SU-DHL-6 (cell line): Measurements from ENCODE around the gene PDZD4.

Source experiments
- H2AFZ ChIP-seq: fragments of 200-600 bp; sonication (generic); 2 replicates; pipeline ENCODE4 v1.6.1; 2014; ENCODE audit warnings: low read depth, mild to moderate bottlenecking, moderate library complexity, mixed read lengths, antibody characterized with exemption, low read length; ENCODE audit not compliant: severe bottlenecking
- H3F3A ChIP-seq: fragments of 200-600 bp; shearing (Covaris generic); 2 replicates; pipeline ENCODE4 v1.6.0; 2016; ENCODE audit warnings: antibody characterized with exemption, mild to moderate bottlenecking; ENCODE audit not compliant: insufficient read depth
- H3K27ac ChIP-seq: fragments of 200-600 bp; sonication (generic); 2 replicates; pipeline ENCODE4 v1.5.1; 2016; ENCODE audit warnings: low read depth, mild to moderate bottlenecking, low read length, moderate library complexity, mixed read lengths
- H3K27me3 ChIP-seq: fragments of 200-600 bp; sonication (generic), shearing (Covaris generic); 2 replicates; pipeline ENCODE4 v1.6.0; 2014; ENCODE audit warnings: mild to moderate bottlenecking, low read length
- H3K36me3 ChIP-seq: fragments of 200-600 bp; sonication (generic); 2 replicates; pipeline ENCODE4 v1.6.1; 2014; ENCODE audit warnings: mild to moderate bottlenecking, low read length, mixed read lengths
- H3K4me2 ChIP-seq: fragments of 300-600, 200-600 bp; shearing (Covaris generic), sonication (generic); 2 replicates; pipeline ENCODE4 v1.6.0; 2014; ENCODE audit warnings: low read length, low read depth, mild to moderate bottlenecking; ENCODE audit not compliant: poor library complexity, severe bottlenecking
- H3K4me3 ChIP-seq: fragments of 200-600 bp; sonication (generic); 2 replicates; pipeline ENCODE4 v1.5.1; 2014; ENCODE audit warnings: antibody characterized with exemption, low read length, mild to moderate bottlenecking, mixed read lengths; ENCODE audit not compliant: insufficient read depth, poor library complexity, severe bottlenecking
- H3K79me2 ChIP-seq: fragments of 200-600 bp; sonication (generic); 2 replicates; pipeline ENCODE4 v1.6.1; 2014; ENCODE audit warnings: mild to moderate bottlenecking, low read length, moderate library complexity; ENCODE audit not compliant: insufficient read depth
- H3K9ac ChIP-seq: fragments of 200-600 bp; sonication (generic); 2 replicates; pipeline ENCODE4 v1.7.0; 2014; ENCODE audit warnings: mild to moderate bottlenecking, low read length
- H3K9me2 ChIP-seq: fragments of 200-600 bp; sonication (generic); replicated peaks from 2 replicates; pipeline ENCODE4 v1.6.1; 2014; ENCODE audit warnings: low read length; ENCODE audit not compliant: insufficient read depth
- H3K9me3 ChIP-seq: fragments of 200-600 bp; sonication (generic); 2 replicates; pipeline ENCODE4 v1.6.1; 2014; ENCODE audit warnings: low read length, mixed read lengths; ENCODE audit not compliant: insufficient read depth
- H4K20me1 ChIP-seq: fragments of 200-600 bp; sonication (generic); 2 replicates; pipeline ENCODE4 v1.6.1; 2014; ENCODE audit warnings: low read depth, mild to moderate bottlenecking, antibody characterized with exemption, low read length, moderate library complexity, mixed read lengths
- CTCF ChIP-seq: fragments of 200-600 bp; sonication (generic); IDR thresholded peaks from one replicate; pipeline ENCODE4 v1.5.1; 2017; ENCODE audit warnings: antibody characterized with exemption, mild to moderate bottlenecking, low read length, moderate library complexity; ENCODE audit not compliant: insufficient read depth, poor library complexity, severe bottlenecking
- EZH2phosphoT487 ChIP-seq: fragments of 200-600 bp; sonication (generic), shearing (Covaris generic); conservative IDR thresholded peaks from 2 replicates; pipeline ENCODE4 v1.6.1; 2018; ENCODE audit warnings: mild to moderate bottlenecking, antibody characterized with exemption, low read length, moderate library complexity, mixed read lengths

PDZD4 gene

GRCh38 chrX:153825042-153825441, 5.3 kb downstream of the PDZD4 start:
- no peaks in the 10 kb centered on the region for H3K36me3 ChIP-seq
- no peaks in the 10 kb centered on the region for H3K9me3 ChIP-seq
- no peaks in the 10 kb centered on the region for H3K79me2 ChIP-seq
- H3K9me2 ChIP-seq: no peaks in the 10 kb centered on the region
- no peaks in the 10 kb centered on the region for H3K27me3 ChIP-seq
- no peaks in the 10 kb centered on the region for H4K20me1 ChIP-seq
- H3K27ac ChIP-seq: no peak overlapping the region
- no peaks in the 10 kb centered on the region for H3F3A ChIP-seq
- no peak overlapping the region for H3K4me2 ChIP-seq
- TF ChIP-seq CTCF (no peak), EZH2phosphoT487 (no peak)
- no peak overlapping the region for H3K9ac ChIP-seq
- H2AFZ ChIP-seq: no peak overlapping the region
- H3K4me3 ChIP-seq: no peak overlapping the region

DNA sequence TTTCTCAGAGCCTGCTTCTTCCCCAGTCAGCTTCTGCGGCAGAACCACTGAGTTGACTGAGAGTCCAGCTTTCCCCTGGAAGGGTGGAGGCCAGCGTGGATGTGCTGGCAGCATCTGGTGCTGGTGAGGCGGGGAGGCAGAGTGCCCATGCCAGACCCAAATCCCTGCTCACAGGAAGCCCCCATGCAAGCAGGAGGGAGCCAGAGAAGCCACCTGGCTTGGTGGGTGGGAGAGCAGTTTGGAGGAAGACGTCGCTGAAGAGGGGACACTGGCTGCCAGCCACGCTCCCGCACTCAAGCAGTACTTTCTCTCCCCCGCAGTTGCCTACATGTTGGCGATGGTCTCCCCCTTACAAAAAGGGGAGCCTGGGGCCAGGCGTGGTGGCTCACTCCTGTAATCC, 6.0 kb downstream of the PDZD4 start:
- Histone ChIP-seq H3K27me3 (no peaks in the 10 kb centered on the region), H3K9me2 (no peaks in the 10 kb centered on the region), H3K79me2 (no peaks in the 10 kb centered on the region), H3K27ac (no peak overlapping the region), H3K4me2 (no peak overlapping the region), H3K4me3 (no peak overlapping the region), H3K9ac (no peak overlapping the region), H3K9me3 (no peaks in the 10 kb centered on the region), H4K20me1 (no peaks in the 10 kb centered on the region), H3K36me3 (no peaks in the 10 kb centered on the region), H3F3A (no peaks in the 10 kb centered on the region), H2AFZ (no peak overlapping the region)
- TF ChIP-seq EZH2phosphoT487 (no peak), CTCF (no peak)

DNA sequence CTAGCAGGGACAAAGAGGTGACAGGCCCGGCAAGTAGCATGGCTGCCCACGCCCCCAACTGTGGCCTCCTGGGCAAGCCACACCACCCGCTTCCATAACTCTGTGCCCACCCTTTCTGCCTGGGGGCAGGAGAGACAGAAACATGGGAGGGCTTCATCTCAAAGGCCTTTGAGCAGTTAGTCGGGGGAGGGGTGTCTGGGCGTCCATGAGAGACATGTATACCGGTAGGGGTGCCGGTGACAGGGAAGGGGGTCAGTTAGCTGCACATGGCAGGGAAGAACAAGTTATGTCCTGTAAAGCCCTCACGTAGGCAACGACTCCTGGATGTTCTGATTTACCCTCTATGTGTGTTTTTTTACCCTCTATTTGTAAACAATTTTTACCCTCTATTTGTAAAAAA, 9.3 kb downstream of the PDZD4 start:
- Histone ChIP-seq H4K20me1 (no peaks in the 10 kb centered on the region), H3K36me3 (no peaks in the 10 kb centered on the region), H3K4me2 (no peak overlapping the region), H3K9me2 (no peaks in the 10 kb centered on the region), H3K79me2 (no peaks in the 10 kb centered on the region), H3K4me3 (no peak overlapping the region), H3K9ac (no peak overlapping the region), H3K9me3 (no peaks in the 10 kb centered on the region), H3F3A (no peaks in the 10 kb centered on the region), H3K27me3 (no peaks in the 10 kb centered on the region), H2AFZ (no peak overlapping the region), H3K27ac (no peak overlapping the region)
- TF ChIP-seq CTCF: no peak
- no peak for TF ChIP-seq EZH2phosphoT487

- H3K79me2 ChIP-seq: no peaks in the 10 kb centered on the region
- H3K9me3 ChIP-seq: no peaks in the 10 kb centered on the region
- no peak overlapping the region for H3K4me3 ChIP-seq
- H3K36me3 ChIP-seq: no peaks in the 10 kb centered on the region
- H3K27me3 ChIP-seq: no peaks in the 10 kb centered on the region
- no peak overlapping the region for H3K27ac ChIP-seq
- no peaks in the 10 kb centered on the region for H3K9me2 ChIP-seq
- no peak overlapping the region for H2AFZ ChIP-seq
- H3F3A ChIP-seq: no peaks in the 10 kb centered on the region
- no peaks in the 10 kb centered on the region for H4K20me1 ChIP-seq
- H3K4me2 ChIP-seq: no peak overlapping the region
- TF ChIP-seq EZH2phosphoT487 (no peak), CTCF (no peak)
- H3K9ac ChIP-seq: no peak overlapping the region
Measured at GRCh38 chrX:153820601-153821000, 9.7 kb downstream of the PDZD4 start.
